IMR-90 (cell line): ENCODE results near the gene RALGPS2. TPM values are rescaled to one million over a fixed set of nuclear protein-coding genes. Genes with fewer than 3 reads are reported as not detected.

Experiments used
- ATAC-seq: fragments of 200-7000 bp; cut with Tn5 transposase; 2 replicates; pipeline ENCODE4 v1.9.1; 2020; ENCODE audit warnings: low read depth, mild to moderate bottlenecking, moderate library complexity
- BruUV-seq: library from RNA; stranded (reverse); fragments of 400-500 nt; replicated peaks from 2 replicates; lab custom pipeline; 2021; lab: Mats Ljungman, UMichigan
- CTCF ChIA-PET: fragments of 300-600 bp; formaldehyde crosslinking; extraction: SDS; loops from one replicate; lab custom pipeline; 2021; ENCODE audit warnings: antibody characterized with exemption; lab: Yijun Ruan, JAX
- POLR2A ChIA-PET: fragments of 300-600 bp; sonication (Branson Sonifier 250); formaldehyde crosslinking; loops from one replicate; lab custom pipeline; 2022; ENCODE audit warnings: antibody characterized with exemption; ENCODE audit not compliant: unreplicated experiment; lab: Charles Lee
- DNase-seq: peaks from one replicate; pipeline ENCODE4 v3.0.0; 2013
- H2AFZ ChIP-seq: replicated peaks from 2 replicates; pipeline ENCODE3; 2013; ENCODE audit warnings: low read length, mild to moderate bottlenecking; ENCODE audit not compliant: poor library complexity
- H2AK5ac ChIP-seq: 2 replicates; pipeline ENCODE4 v1.6.1; 2013; ENCODE audit warnings: low read depth, low read length, inconsistent platforms
- H2AK9ac ChIP-seq: replicated peaks from 2 replicates; pipeline ENCODE3; 2013; ENCODE audit warnings: mild to moderate bottlenecking, low read depth, low read length, moderate library complexity; ENCODE audit not compliant: poor library complexity
- H2BK120ac ChIP-seq: 2 replicates; pipeline ENCODE4 v1.6.1; 2013; ENCODE audit warnings: low read depth, low read length, inconsistent platforms
- H2BK15ac ChIP-seq: 3 replicates; pipeline ENCODE4 v1.6.1; 2013; ENCODE audit warnings: low read depth, low read length, inconsistent platforms
- H2BK20ac ChIP-seq: 2 replicates; pipeline ENCODE4 v1.6.1; 2013; ENCODE audit warnings: low read depth, mild to moderate bottlenecking, inconsistent platforms, low read length, moderate library complexity
- H2BK5ac ChIP-seq: 2 replicates; pipeline ENCODE4 v1.6.1; 2013; ENCODE audit warnings: mild to moderate bottlenecking, low read depth, low read length, inconsistent platforms; ENCODE audit not compliant: poor library complexity, severe bottlenecking
- H3K14ac ChIP-seq: replicated peaks from 2 replicates; pipeline ENCODE4 v1.6.1; 2013; ENCODE audit warnings: low read depth, low read length, inconsistent platforms
- H3K18ac ChIP-seq: 2 replicates; pipeline ENCODE4 v1.6.1; 2013; ENCODE audit warnings: low read depth, low read length, control low read depth
- H3K23ac ChIP-seq: 2 replicates; pipeline ENCODE4 v1.6.1; 2013; ENCODE audit warnings: low read depth, low read length, inconsistent platforms
- H3K27ac ChIP-seq: 2 replicates; pipeline ENCODE4 v1.5.1; 2013; ENCODE audit warnings: mild to moderate bottlenecking, control low read depth, low read length; ENCODE audit not compliant: insufficient read depth
- H3K27me3 ChIP-seq: 2 replicates; pipeline ENCODE4 v1.6.1; 2013; ENCODE audit warnings: low read length; ENCODE audit not compliant: control insufficient read depth, insufficient read depth
- H3K36me3 ChIP-seq: 2 replicates; pipeline ENCODE4 v1.6.1; 2013; ENCODE audit warnings: low read length, mixed read lengths; ENCODE audit not compliant: control insufficient read depth, insufficient read depth
- H3K4ac ChIP-seq: 2 replicates; pipeline ENCODE4 v1.6.1; 2013; ENCODE audit warnings: low read depth, low read length, inconsistent platforms
- H3K4me1 ChIP-seq: 2 replicates; pipeline ENCODE4 v1.6.1; 2013; ENCODE audit warnings: low read length, mixed read lengths; ENCODE audit not compliant: control insufficient read depth, insufficient read depth
- H3K4me2 ChIP-seq: 2 replicates; pipeline ENCODE4 v1.6.1; 2013; ENCODE audit warnings: low read depth, mild to moderate bottlenecking, control low read depth, low read length, moderate library complexity
- H3K4me3 ChIP-seq: 2 replicates; pipeline ENCODE4 v1.5.1; 2013; ENCODE audit warnings: low read depth, mild to moderate bottlenecking, control low read depth, low read length, moderate library complexity; ENCODE audit not compliant: insufficient read depth
- H3K56ac ChIP-seq: 2 replicates; pipeline ENCODE4 v1.6.1; 2013; ENCODE audit warnings: low read length, inconsistent platforms; ENCODE audit not compliant: insufficient read depth; ENCODE audit errors: extremely low read depth
- H3K79me1 ChIP-seq, 2 experiments: 2 replicates each; pipeline ENCODE4 v1.6.1; 2013; ENCODE audit warnings: low read length in 2 of 2, inconsistent platforms in 1 of 2, low read depth in 1 of 2
- H3K9ac ChIP-seq: 2 replicates; pipeline ENCODE4 v1.6.1; 2013; ENCODE audit warnings: low read depth, low read length, control low read depth
- H3K9me1 ChIP-seq: 2 replicates; pipeline ENCODE4 v1.6.1; 2013; ENCODE audit warnings: low read length, inconsistent platforms; ENCODE audit not compliant: insufficient read depth
- H3K9me3 ChIP-seq: 2 replicates; pipeline ENCODE4 v1.6.1; 2013; ENCODE audit warnings: low read length; ENCODE audit not compliant: control insufficient read depth, insufficient read depth
- H4K20me1 ChIP-seq: 2 replicates; pipeline ENCODE4 v1.6.1; 2013; ENCODE audit warnings: low read length, inconsistent platforms; ENCODE audit not compliant: insufficient read depth
- H4K5ac ChIP-seq: 2 replicates; pipeline ENCODE4 v1.6.1; 2013; ENCODE audit warnings: mild to moderate bottlenecking, low read depth, low read length, control low read depth
- H4K8ac ChIP-seq, 2 experiments: 2 replicates each; pipeline ENCODE4 v1.6.1; 2013; ENCODE audit warnings: low read depth in 2 of 2, low read length in 2 of 2, control low read depth in 1 of 2, inconsistent platforms in 1 of 2
- H4K91ac ChIP-seq: 2 replicates; pipeline ENCODE4 v1.6.1; 2013; ENCODE audit warnings: low read depth, low read length, inconsistent platforms; ENCODE audit not compliant: insufficient read depth
- BHLHE40 ChIP-seq: fragments of 150-350 bp; IDR thresholded peaks from 2 replicates; pipeline ENCODE4 v1.6.1; 2016; ENCODE audit warnings: mild to moderate bottlenecking, low read depth, low read length
- CEBPB ChIP-seq: IDR thresholded peaks from 2 replicates; pipeline ENCODE4 v1.6.1; 2012; ENCODE audit warnings: low read depth, low read length, improper control_type of control experiment
- CHD1 ChIP-seq: IDR thresholded peaks from 2 replicates; pipeline ENCODE4 v1.6.1; 2012; ENCODE audit warnings: low read depth, low read length, improper control_type of control experiment
- FOS ChIP-seq: fragments of 150-350 bp; IDR thresholded peaks from 2 replicates; pipeline ENCODE4 v1.6.1; 2016; ENCODE audit warnings: low read depth, low read length
- MAFK ChIP-seq: IDR thresholded peaks from 2 replicates; pipeline ENCODE4 v1.6.1; 2012; ENCODE audit warnings: low read depth, low read length, improper control_type of control experiment
- MAZ ChIP-seq: IDR thresholded peaks from 2 replicates; pipeline ENCODE4 v1.6.1; 2012; ENCODE audit warnings: low read depth, mild to moderate bottlenecking, low read length, improper control_type of control experiment, moderate library complexity, borderline replicate concordance
- MXI1 ChIP-seq: IDR thresholded peaks from 2 replicates; pipeline ENCODE4 v1.6.1; 2012; ENCODE audit warnings: low read depth, mild to moderate bottlenecking, low read length, moderate library complexity, borderline replicate concordance
- NFE2L2 ChIP-seq: fragments of 150-350 bp; IDR thresholded peaks from 2 replicates; pipeline ENCODE4 v1.6.1; 2016; ENCODE audit warnings: low read depth, mild to moderate bottlenecking, low read length
- POLR2A ChIP-seq: IDR thresholded peaks from 2 replicates; pipeline ENCODE4 v1.6.1; 2012; ENCODE audit warnings: mild to moderate bottlenecking, low read depth, low read length
- RAD21 ChIP-seq: IDR thresholded peaks from 2 replicates; pipeline ENCODE4 v1.6.1; 2012; ENCODE audit warnings: low read length, improper control_type of control experiment
- RCOR1 ChIP-seq: IDR thresholded peaks from 2 replicates; pipeline ENCODE4 v1.6.1; 2012; ENCODE audit warnings: mild to moderate bottlenecking, low read length, improper control_type of control experiment; ENCODE audit not compliant: insufficient replicate concordance
- RFX5 ChIP-seq: IDR thresholded peaks from 2 replicates; pipeline ENCODE4 v1.8.0; 2012; ENCODE audit warnings: low read depth, mild to moderate bottlenecking, low read length, moderate library complexity
- SMC3 ChIP-seq: fragments of 150-350 bp; IDR thresholded peaks from 2 replicates; pipeline ENCODE4 v1.6.1; 2016; ENCODE audit warnings: low read depth, mild to moderate bottlenecking, antibody characterized with exemption, low read length, moderate library complexity
- WGBS, 2 experiments: methylation state at CpG; one replicate each; pipeline versions ENCODE4 v1.1.5 to v1.1.7; 2013; ENCODE audit warnings: missing lambda C conversion rate in 2 of 2; ENCODE audit not compliant: insufficient read length in 1 of 2; ENCODE audit errors: extremely low coverage in 2 of 2; 5-methylcytosine and 5-hydroxymethylcytosine counted together
- dilution Hi-C: fragments of 300-500 bp; cut with HindIII; formaldehyde crosslinking; loops from one replicate; pipeline ENCODE4 v1.14.3; 2018; ENCODE audit warnings: low sequenced_read_pairs; ENCODE audit not compliant: unreplicated experiment
- in situ Hi-C: fragments of 300-500 bp; cut with MboI; formaldehyde crosslinking; loops from 3 replicates; pipeline ENCODE4 v1.14.3; 2019; ENCODE audit warnings: low sequenced_read_pairs, inconsistent platforms, mixed read lengths
- intact Hi-C: fragments of 100-400 bp; cut with micrococcal nuclease; formaldehyde crosslinking; loops from 2 replicates; pipeline ENCODE4 v1.10.0; 2022
- polyA plus RNA-seq, 3 experiments: library from polyadenylated mRNA; depleted of rRNA; stranded (reverse); fragments of >200 nt; gene quantifications; 2 replicates each; pipeline ENCODE4 v1.2.3, GENCODE V29; 2012; ENCODE audit warnings: low replicate concordance in 1 of 3
- total RNA-seq: library from RNA; depleted of rRNA; stranded (reverse); fragments of >200 nt; gene quantifications from 2 replicates; pipeline ENCODE4 v1.2.3, GENCODE V29; 2012
- TF ChIP-seq, protein P1 (sequence below): conservative IDR thresholded peaks from 2 replicates; pipeline ENCODE4 v1.5.1; 2012; ENCODE audit warnings: mild to moderate bottlenecking, low read depth, low read length, improper control_type of control experiment
- TF ChIP-seq, protein P2 (sequence below): fragments of 150-350 bp; IDR thresholded peaks from 2 replicates; pipeline ENCODE4 v1.6.1; 2017; ENCODE audit warnings: mild to moderate bottlenecking, antibody characterized with exemption, low read length, low read depth
- TF ChIP-seq, protein P3 (sequence below): fragments of 150-350 bp; IDR thresholded peaks from 2 replicates; pipeline ENCODE4 v1.6.1; 2016; ENCODE audit warnings: low read depth, mild to moderate bottlenecking, low read length, moderate library complexity, borderline replicate concordance

RALGPS2 gene
- total and polyA plus RNA-seq, 2 of the 4 experiments (the other 2 are of a cell fraction): 13.8 to 148 TPM

DNA sequence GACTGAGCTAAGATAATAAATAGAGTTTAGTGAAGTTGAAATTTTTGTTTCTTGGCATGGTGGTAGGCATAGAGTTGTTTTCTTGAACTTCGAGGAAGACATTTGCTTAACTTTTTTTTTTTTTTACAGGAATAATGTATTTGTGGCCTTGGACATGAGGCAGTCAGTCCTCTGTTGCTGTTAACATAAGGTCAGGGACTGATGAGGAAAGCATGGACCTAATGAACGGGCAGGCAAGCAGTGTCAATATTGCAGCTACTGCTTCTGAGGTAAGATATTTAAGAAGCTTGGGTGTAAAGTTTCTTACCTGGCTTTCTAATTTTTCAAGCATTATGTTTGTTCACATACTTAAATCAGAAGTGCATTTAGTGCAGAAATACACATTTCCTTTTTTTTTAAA, 51.5 kb downstream of the RALGPS2 start:
- no peak overlapping the region for H2AK9ac ChIP-seq
- no peak overlapping the region for H2AK5ac ChIP-seq
- H2BK5ac ChIP-seq: no peak overlapping the region
- H3K4ac ChIP-seq: no peak overlapping the region
- H4K20me1 ChIP-seq: peaks cover 4% of the 10 kb centered on the region; the same call in 1 of the 2 replicates
- H3K79me1 ChIP-seq: peaks cover 5 to 26% of the 10 kb centered on the region in 2 experiments
- DNase-seq (no peak), ATAC-seq (no peak)
- H3K56ac ChIP-seq: no peak overlapping the region
- no peak overlapping the region for H3K18ac ChIP-seq
- TF ChIP-seq RAD21 (no peak), FOS (no peak), CEBPB (no peak), MAZ (no peak), CHD1 (no peak), MXI1 (no peak), POLR2A (no peak), BHLHE40 (no peak), SMC3 (no peak), RFX5 (no peak), RCOR1 (no peak), NFE2L2 (no peak), MAFK (no peak)
- TF ChIP-seq, protein P1, sequence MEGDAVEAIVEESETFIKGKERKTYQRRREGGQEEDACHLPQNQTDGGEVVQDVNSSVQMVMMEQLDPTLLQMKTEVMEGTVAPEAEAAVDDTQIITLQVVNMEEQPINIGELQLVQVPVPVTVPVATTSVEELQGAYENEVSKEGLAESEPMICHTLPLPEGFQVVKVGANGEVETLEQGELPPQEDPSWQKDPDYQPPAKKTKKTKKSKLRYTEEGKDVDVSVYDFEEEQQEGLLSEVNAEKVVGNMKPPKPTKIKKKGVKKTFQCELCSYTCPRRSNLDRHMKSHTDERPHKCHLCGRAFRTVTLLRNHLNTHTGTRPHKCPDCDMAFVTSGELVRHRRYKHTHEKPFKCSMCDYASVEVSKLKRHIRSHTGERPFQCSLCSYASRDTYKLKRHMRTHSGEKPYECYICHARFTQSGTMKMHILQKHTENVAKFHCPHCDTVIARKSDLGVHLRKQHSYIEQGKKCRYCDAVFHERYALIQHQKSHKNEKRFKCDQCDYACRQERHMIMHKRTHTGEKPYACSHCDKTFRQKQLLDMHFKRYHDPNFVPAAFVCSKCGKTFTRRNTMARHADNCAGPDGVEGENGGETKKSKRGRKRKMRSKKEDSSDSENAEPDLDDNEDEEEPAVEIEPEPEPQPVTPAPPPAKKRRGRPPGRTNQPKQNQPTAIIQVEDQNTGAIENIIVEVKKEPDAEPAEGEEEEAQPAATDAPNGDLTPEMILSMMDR: no peak
- TF ChIP-seq, protein P2, sequence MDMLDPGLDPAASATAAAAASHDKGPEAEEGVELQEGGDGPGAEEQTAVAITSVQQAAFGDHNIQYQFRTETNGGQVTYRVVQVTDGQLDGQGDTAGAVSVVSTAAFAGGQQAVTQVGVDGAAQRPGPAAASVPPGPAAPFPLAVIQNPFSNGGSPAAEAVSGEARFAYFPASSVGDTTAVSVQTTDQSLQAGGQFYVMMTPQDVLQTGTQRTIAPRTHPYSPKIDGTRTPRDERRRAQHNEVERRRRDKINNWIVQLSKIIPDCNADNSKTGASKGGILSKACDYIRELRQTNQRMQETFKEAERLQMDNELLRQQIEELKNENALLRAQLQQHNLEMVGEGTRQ: no peak
- TF ChIP-seq, protein P3, sequence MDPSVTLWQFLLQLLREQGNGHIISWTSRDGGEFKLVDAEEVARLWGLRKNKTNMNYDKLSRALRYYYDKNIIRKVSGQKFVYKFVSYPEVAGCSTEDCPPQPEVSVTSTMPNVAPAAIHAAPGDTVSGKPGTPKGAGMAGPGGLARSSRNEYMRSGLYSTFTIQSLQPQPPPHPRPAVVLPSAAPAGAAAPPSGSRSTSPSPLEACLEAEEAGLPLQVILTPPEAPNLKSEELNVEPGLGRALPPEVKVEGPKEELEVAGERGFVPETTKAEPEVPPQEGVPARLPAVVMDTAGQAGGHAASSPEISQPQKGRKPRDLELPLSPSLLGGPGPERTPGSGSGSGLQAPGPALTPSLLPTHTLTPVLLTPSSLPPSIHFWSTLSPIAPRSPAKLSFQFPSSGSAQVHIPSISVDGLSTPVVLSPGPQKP: no peak
- H2BK15ac ChIP-seq: no peak overlapping the region
- intact Hi-C loops: no loop called here
- H3K9me1 ChIP-seq: no peaks in the 10 kb centered on the region
- H3K4me1 ChIP-seq: peaks cover 2% of the 10 kb centered on the region; the same call in 1 of the 2 replicates
- dilution Hi-C loops: no loop called here
- H3K27ac ChIP-seq: no peak overlapping the region
- H3K4me3 ChIP-seq: no peak overlapping the region
- WGBS, 2 experiments: no CpG with 5 or more reads among the region's 2 CpGs
- no peak overlapping the region for H3K9ac ChIP-seq
- H4K5ac ChIP-seq: no peak overlapping the region
- no peaks in the 10 kb centered on the region for H3K27me3 ChIP-seq
- no peak overlapping the region for H4K8ac ChIP-seq
- ChIA-PET CTCF (interaction anchor here (0.6 to 0.8 kb wide), 2 partner anchors 36 to 464 kb away, joined by 5 to 8 read pairs; no protein-coding TSS in a partner anchor), POLR2A (no interaction called here)
- peaks cover 10% of the 10 kb centered on the region for H3K36me3 ChIP-seq
- H2BK120ac ChIP-seq: no peak overlapping the region
- H4K91ac ChIP-seq: no peak overlapping the region
- in situ Hi-C loops: no loop called here
- no peak overlapping the region for H3K14ac ChIP-seq
- no TSS peak for BruUV-seq
- no peak overlapping the region for H2BK20ac ChIP-seq
- H3K4me2 ChIP-seq: no peak overlapping the region
- no peaks in the 10 kb centered on the region for H3K9me3 ChIP-seq
- no peak overlapping the region for H3K23ac ChIP-seq
- H2AFZ ChIP-seq: no peak overlapping the region
